Measurements from ENCODE around the gene ATP1B3. TPM values are rescaled to one million over a fixed set of nuclear protein-coding genes. Genes with fewer than 3 reads are reported as not detected.

Gene ATP1B3
- total and polyA plus RNA-seq, 10 of the 15 experiments (the other 5 are each of a cell fraction or from before 2014, with no cell fraction given), result 41.4 to 200 (median 94.0) TPM

- no peaks in the 10 kb centered on the region for H3K9me3 ChIP-seq (replicated peaks; ENCODE audit: control insufficient read depth, insufficient read depth, low read length)
- POLR2A ChIA-PET, result interaction anchor here (0.8 to 1.0 kb wide), 3 partner anchors 21 to 136 kb away, joined by 3 to 6 read pairs (median 5); no protein-coding TSS in a partner anchor
- TF ChIP-seq JUND (IDR thresholded peaks at IDR 0.05; ENCODE audit: low read depth, low read length), result no peak
- TF ChIP-seq YY1 (IDR thresholded peaks at IDR 0.05; ENCODE audit: low read depth, low read length), result peak; percentile 56; the same call in 1 of the 2 replicates
- TF ChIP-seq PKNOX1 (IDR thresholded peaks at IDR 0.05), result no peak
- no peak for TF ChIP-seq ATF7 (IDR thresholded peaks at IDR 0.05; ENCODE audit: low read depth)
- TF ChIP-seq BCL3 (IDR thresholded peaks at IDR 0.05; ENCODE audit: borderline replicate concordance, insufficient read depth, low read depth, low read length, poor library complexity, severe bottlenecking), result no peak
- no peak for TF ChIP-seq BRCA1 (IDR thresholded peaks at IDR 0.05; ENCODE audit: low read depth, low read length)
- TF ChIP-seq ESRRA (IDR thresholded peaks at IDR 0.05; ENCODE audit: low read length), result no peak
- TF ChIP-seq CTCF (IDR thresholded peaks at IDR 0.05 in 2 of 3, conservative IDR thresholded peaks at IDR 0.05 in 1 of 3; ENCODE audit: control insufficient read depth in 2 of 3, extremely low read depth in 1 of 3, insufficient read depth in 1 of 3, low read depth in 3 of 3, low read length in 3 of 3), result peak; percentile 83 to 90 (median 87)
- TF ChIP-seq ZNF384 (IDR thresholded peaks at IDR 0.05; ENCODE audit: borderline replicate concordance, low read depth, low read length), result no peak
- TF ChIP-seq RFX5 (IDR thresholded peaks at IDR 0.05; ENCODE audit: low read depth, low read length), result no peak
- TF ChIP-seq PAX8 (IDR thresholded peaks at IDR 0.05), result no peak
- TF ChIP-seq IKZF2 (IDR thresholded peaks at IDR 0.05), result no peak; a peak in 3 of 4 replicates
- no peak for TF ChIP-seq USF1 (IDR thresholded peaks at IDR 0.05; ENCODE audit: borderline replicate concordance, extremely low read length, insufficient read depth, low read depth, low read length)
- TF ChIP-seq TCF3 (IDR thresholded peaks at IDR 0.05; ENCODE audit: borderline replicate concordance, insufficient read depth, low read depth, low read length), result no peak
- no peak for TF ChIP-seq ZBTB33 (IDR thresholded peaks at IDR 0.05)
Observed at GRCh38 chr3:141875374-141875892, 1.0 kb upstream of the ATP1B3 start.

More at GRCh38 chr3:141875374-141875892, 1.0 kb upstream of the ATP1B3 start:
- peaks cover 36% of the 10 kb centered on the region for H3K79me2 ChIP-seq (ENCODE audit: control insufficient read depth, insufficient read depth, low read length)
- intact Hi-C loops (cut with micrococcal nuclease; ENCODE audit: unreplicated experiment) (no loop called here), in situ Hi-C loops (cut with MboI) (loop anchor here (10.0 kb wide), 1 partner anchor 411 kb away; no protein-coding TSS in a partner anchor)
- ChIA-PET SMC1A (ENCODE audit: uncharacterized antibody, unreplicated experiment) (interaction anchor here (0.9 to 2.2 kb wide), 9 partner anchors 10 to 404 kb away, joined by 3 to 10 read pairs (median 3); no protein-coding TSS in a partner anchor), RAD21 (ENCODE audit: unreplicated experiment) (interaction anchor here (1.0 to 4.2 kb wide), 4 partner anchors 9 to 137 kb away, joined by 4 to 23 read pairs (median 6); partner anchors contain the start of gene RNF7), CTCF (interaction anchor here (0.6 to 3.9 kb wide), 14 partner anchors 9 to 405 kb away, joined by 3 to 33 read pairs (median 4); partner anchors contain the start of gene RNF7)
- H2AFZ ChIP-seq (ENCODE audit: control insufficient read depth, low read depth, low read length), result peak overlapping the region; percentile 92
- peak; percentile 83 for ATAC-seq
- H4K20me1 ChIP-seq (ENCODE audit: control insufficient read depth, insufficient read depth), result no peaks in the 10 kb centered on the region
- H3K4me3 ChIP-seq, result peak overlapping the region; percentile 79
- H3K27ac ChIP-seq (ENCODE audit: control insufficient read depth, insufficient read depth), result peak overlapping the region; percentile 69
- peak; percentile 87 for FAIRE-seq
- H3K4me1 ChIP-seq (ENCODE audit: control insufficient read depth, insufficient read depth, low read length), result no peaks in the 10 kb centered on the region
- H3K36me3 ChIP-seq (ENCODE audit: control insufficient read depth in 2 of 2, insufficient read depth in 2 of 2, low read length in 1 of 2), result no peaks in the 10 kb centered on the region
- H3K27me3 ChIP-seq (replicated peaks in 1 of 2; ENCODE audit: control insufficient read depth in 2 of 2, insufficient read depth in 2 of 2, low read length in 1 of 2), result no peaks in the 10 kb centered on the region
- peak overlapping the region; percentile 76 for H3K4me2 ChIP-seq (ENCODE audit: control insufficient read depth, insufficient read depth)
- no TSS peak for BruUV-seq (replicated peaks)
- peak overlapping the region; percentile 78 for H3K9ac ChIP-seq (ENCODE audit: control insufficient read depth, insufficient read depth, low read length)
- DNase-seq (ENCODE audit: low read depth, low spot score), result peak; percentile 31
- WGBS (ENCODE audit: insufficient coverage, insufficient replicate concordance, low lambda C conversion rate, missing lambda C conversion rate), result under 1% methylated on average over 19 of the region's 19 CpGs

All from GM12878 (cell line).